HG02763 (cell line): ENCODE data around the gene SIGMAR1.
"Not testable (repeated sequence)": the region's sequence is repeated elsewhere in the genome, so short reads cannot be mapped to it uniquely, and the experiment has no call there.

Experiments
- ATAC-seq: cut with Tn5 transposase; IDR thresholded peaks from one replicate; pipeline ENCODE4 v1.9.1; 2021; ENCODE audit warnings: mild to moderate bottlenecking, moderate library complexity; ENCODE audit not compliant: unreplicated experiment

SIGMAR1 gene

DNA sequence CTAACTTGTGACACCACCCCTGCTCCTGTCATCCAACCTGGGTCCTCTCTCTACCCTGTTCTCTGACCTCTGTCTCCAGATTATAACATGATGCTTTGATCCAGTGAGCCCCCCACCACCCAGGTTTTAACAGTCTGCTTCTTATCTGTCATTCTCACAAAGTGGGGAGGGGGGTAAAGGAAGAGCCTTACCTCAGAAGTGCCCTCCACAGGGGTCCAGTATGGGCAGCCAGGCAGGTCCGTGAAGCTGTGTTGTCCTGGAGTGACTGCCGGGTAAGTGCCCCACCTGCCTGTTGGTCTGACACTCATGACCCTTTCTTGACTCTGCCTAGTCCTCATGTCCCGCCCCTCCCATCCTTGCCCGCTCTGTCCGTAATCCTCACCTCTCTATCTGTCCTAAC, 17.8 kb upstream of the SIGMAR1 start:
- no peak for ATAC-seq

DNA sequence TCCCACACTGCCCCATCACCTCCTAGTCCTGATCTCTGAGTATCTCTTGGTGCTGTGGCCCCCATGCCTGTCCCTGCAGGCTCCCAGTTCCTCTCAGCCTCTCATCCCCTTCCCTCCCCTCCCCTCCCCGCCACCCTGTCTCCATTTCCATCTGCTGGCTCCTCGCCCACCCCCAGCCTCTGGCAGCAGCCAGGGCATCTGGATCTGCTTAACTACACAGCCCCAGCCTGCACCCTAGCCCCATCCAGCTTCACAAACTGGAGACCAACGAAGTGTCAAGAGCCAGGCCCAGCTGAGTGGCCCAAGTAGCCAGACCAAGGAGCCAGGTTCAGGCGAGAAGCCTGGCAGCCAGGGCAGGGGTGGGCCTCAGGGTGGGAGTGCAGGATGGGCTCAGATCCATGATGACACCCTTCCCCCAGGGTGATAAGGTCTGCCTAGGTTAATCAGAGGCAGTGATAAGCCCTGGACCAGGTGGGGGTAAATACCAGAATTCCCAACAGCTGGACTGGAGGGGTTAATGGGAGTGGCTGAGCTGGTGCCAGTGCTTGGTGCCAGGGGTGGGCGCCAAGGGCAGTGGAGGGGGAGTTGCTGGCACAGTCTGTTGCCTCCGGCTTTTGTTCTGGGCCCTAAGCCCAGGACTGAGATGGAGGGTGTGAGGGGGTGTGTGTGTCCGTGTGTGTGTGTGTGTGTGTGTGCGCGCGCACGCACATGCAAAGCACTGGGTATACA, 16.9 kb upstream of the SIGMAR1 start:
- ATAC-seq = no peak

DNA sequence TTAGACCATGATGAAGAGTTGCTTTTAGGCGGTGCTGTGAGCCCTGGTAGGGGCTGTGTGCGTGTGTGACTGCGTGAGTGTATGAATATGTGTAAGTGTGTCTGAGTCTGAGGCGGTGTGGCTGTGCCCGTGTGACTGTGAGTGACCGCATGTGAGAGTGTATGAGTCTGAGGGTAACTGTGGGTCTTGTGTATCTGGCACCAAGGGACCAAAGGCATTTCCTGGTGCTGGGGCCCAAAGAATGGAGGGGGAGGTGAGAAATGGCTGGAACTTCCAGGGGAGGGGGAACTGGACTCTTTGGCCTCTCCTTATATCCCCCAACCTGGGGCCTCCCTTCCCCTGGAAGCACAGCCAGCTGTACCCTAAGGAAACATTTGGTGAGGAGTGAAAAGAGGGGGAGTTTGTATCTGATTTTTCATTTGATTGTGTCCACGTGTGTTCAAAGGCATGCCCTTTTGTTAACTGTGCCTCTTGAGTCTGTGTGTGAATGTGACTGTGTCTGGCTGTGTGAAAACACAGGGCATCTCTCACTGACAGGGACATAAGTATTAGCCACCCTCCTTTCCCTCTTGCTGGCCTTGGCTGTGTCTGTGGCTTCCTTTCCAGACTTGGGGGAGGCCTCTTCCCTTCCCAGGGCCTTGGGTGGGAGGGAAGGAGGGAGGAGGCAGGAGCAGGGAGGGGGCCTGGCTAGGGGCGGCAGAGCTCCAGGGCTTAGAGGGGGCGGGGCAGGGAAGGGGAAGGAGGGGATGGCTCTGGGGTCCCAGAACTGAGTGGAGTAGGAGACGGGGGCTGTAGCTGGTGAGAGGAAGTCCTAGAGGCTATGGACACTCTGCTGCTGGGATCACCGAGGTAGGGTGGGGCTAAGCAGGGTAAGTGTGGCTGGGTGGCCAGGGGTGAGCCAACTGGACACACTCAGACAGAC, 15.8 kb upstream of the SIGMAR1 start:
- ATAC-seq = no peak

DNA sequence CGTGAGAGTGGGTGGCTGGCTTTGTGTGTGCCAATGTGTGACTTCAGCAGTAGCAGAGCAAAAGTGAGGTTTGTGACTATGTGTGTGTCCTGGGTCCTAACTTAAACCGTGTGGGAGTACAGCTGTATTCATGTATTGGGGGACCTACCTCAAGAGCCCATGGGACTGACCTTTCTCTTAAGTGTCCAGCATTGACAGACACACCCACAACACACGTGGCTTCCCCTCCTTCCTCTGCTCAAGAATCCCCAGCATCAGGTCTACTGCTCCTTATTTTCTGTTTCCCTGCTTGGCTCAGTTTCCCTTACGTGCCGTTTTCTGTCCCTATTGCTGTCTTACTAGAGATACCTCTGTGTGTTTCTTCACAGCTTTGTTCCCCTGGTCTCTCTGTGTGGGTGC, 15.0 kb upstream of the SIGMAR1 start:
- ATAC-seq = no peak

DNA sequence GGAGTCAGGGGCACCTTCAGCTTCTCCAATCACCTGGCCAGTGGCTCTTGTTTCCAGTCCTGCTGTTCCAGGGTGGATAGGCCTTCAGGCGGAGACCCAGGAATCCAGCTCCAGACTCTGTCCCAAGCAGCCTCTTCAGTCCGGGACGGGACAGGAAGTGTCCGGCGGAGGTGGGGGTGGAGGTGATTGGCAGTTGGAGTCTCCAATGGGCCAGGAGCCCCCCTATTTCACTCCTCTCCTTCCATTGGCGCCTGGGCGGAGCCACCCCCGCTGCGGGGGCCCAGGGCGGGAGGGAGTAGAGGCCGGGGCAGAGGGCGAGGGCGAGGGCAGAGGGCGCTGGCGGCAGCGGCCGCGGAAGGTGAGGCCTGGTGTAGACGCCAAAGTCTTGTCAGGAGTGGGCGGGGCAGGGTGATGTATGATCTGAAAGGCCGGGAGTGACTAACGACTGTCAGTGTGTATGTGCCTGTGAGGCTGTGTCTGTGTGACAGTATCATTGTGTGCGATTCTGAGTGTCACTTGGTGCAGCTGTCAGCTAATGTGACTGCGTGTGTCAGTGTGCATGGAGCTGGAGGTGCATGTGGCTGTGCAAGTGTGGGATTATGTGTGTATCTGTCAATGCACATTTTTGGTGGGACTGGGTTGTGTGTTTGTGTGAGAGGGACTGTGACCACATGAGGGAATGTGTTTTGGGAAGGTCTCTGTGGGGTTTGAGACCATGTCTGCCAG, 14.5 kb upstream of the SIGMAR1 start, which contains the start of gene IL11RA:
IL11RA (plus strand) TSS at position 310 of the 726 bp plus-strand sequence. CDS start 3,033 bp downstream, outside the sequence.
- no peak for ATAC-seq

DNA sequence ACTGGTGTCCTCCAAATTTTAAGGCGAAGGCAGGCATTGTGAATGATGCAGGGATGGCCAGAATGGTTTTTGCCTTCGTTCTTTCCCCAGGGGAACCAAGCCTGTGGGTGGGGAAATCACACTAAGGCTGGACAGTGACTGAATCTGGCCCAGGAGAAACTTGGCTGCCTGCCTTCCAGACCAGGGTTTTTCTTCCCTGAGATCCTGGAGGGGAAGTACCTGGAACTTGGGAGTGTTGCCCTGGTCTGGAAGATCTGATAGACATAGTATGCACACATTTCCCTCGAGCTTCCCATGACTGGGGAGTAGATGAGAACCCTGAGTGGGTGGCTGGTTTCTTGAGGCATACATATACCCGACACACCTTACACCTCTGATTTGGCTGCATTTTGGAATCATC, 13.7 kb upstream of the SIGMAR1 start:
- no peak for ATAC-seq

DNA sequence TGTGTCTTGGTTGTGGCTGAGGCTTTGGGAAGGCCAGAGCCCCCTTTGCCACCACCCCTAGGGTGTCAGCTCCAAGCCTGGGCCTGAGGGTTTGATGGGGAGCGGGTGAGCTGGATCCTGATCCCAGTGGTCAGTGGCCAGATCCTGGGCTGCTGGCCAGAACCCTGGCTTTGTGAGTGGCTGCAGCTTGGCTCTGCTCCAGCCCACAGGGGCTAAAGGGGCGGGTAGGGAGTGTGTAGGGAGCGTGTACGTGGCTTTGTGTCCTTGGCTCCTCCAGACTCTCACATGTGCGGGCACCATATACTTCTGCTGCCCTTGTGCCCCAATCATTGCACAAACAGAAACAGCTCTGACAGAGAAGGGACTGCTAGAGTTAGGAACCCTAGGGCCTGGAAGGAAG, 13.2 kb upstream of the SIGMAR1 start:
- ATAC-seq = no peak

DNA sequence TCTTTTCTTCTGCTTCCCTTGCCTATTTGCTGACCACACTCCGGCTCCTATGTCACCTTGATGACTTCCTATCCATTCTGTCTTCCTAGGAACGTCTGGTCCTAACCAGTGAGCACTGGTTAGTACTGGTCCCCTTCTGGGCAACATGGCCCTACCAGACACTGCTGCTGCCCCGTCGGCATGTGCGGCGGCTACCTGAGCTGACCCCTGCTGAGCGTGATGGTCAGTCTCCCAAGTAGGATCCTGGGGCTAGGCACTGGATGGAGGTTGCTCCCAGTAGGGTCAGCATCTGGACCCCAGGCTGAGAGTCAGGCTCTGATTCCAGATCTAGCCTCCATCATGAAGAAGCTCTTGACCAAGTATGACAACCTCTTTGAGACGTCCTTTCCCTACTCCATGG, 11.1 kb upstream of the SIGMAR1 start:
- ATAC-seq = no peak

DNA sequence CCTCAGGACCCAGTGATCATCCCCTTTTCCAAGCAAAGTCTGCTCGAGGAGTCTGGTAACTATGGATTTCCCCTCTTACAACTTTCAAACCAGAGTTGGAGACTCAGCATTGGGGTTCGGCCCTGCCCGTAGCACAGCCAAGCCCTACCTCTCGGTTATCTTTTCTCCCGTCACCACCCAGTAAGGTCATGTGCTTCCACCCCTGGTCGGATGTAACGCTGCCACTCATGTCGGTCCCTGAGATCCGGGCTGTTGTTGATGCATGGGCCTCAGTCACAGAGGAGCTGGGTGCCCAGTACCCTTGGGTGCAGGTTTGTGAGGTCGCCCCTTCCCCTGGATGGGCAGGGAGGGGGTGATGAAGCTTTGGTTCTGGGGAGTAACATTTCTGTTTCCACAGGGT, 10.1 kb upstream of the SIGMAR1 start:
- no peak for ATAC-seq

DNA sequence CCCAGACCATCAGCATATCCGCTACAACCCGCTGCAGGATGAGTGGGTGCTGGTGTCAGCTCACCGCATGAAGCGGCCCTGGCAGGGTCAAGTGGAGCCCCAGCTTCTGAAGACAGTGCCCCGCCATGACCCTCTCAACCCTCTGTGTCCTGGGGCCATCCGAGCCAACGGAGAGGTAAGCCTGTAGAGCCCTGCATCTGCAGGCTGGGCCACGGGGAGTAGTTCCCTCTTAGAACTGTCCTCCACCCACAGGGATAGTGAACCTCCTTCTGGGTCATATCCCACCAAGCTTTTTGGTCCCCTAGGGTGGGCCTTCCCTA, 9.5 kb upstream of the SIGMAR1 start:
- no peak for ATAC-seq

DNA sequence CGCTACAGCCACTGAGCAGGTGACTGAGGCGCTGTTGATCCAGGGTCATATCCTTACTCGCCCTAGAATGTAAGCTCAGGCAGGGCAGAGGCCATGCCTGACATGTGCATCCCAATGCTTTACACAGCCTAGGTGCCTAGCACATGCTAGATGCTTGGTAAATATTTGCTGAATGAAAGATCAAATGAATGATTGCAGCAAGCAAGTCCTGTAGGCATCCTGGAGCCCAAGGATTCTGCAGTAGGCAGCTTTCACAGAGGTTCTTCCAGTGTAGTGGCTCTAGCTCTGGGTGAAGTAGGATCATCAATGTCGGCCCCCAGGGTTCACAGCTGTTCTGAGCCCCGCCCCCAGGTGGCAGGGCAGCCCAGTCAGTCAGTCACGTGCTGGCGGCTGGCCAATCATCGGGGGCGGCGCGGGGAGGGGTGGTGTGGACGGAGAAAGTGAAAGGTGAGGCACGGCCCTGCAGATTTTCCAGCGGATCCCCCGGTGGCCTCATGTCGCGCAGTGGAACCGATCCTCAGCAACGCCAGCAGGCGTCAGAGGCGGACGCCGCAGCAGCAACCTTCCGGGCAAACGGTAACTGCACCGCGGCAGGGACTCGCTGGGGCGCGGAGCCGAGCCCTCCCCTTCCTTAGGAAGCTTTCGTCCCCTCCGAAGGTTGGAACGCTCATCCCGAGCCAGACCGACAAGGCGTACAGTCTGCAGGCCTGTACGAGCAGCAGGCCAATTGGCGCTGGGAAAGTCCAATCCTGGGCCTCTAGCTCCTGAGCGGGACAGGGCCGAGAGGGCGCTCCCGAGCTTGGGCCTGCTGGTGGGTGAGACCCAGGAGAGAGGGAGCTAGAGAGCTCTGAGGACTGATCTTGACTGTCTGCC, 8.9 kb upstream of the SIGMAR1 start, which contains the start of gene GALT:
GALT (plus strand) TSS at position 465 of the 873 bp plus-strand sequence; CDS start at position 495, 30 bp downstream.
- peak; percentile 80 for ATAC-seq

DNA sequence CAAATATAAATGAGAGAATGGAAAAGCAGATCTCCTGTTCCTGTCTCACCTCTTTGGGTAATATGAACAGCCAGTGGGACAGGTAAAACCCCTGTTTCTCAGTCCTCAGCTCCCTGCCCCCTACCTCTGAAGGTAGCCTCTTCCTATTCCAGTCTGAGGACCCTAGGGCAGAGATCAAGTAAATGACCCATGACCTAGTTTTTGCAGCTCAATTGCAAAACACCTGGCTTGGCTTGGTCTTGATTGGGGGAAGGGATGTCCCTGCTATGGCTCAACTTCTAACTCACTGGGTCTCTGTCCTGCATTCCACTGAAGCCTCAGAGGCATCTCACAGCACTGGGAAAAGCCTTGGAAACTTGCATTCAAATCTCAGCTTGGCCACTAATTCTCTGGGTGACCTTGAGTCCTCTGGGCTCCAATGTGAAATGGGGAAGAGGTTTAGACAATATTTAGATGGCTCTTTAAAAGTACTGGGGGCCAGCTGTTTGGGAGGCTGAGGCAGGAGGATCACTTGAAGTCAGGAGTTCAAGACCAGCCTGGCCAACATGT, 7.3 kb upstream of the SIGMAR1 start:
- no peak for ATAC-seq

DNA sequence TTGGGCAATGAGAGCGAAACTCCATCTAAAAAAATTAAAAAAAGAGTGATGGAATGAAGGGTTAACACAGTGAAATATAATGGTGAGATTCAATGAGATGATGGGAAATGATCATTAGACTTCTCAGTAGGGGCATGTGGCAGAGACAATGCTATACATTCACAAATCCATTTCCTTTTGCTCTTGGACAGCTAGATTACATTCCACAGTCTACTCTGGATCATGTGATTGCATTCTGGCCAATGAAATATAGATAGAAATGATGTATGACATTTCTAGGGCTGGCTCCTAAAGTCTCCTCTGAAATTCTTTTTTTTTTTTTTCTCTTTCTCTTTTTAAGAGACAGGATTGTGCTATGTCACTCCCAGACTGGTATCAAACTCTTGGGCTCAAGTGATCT, 5.1 kb upstream of the SIGMAR1 start:
- no peak for ATAC-seq

DNA sequence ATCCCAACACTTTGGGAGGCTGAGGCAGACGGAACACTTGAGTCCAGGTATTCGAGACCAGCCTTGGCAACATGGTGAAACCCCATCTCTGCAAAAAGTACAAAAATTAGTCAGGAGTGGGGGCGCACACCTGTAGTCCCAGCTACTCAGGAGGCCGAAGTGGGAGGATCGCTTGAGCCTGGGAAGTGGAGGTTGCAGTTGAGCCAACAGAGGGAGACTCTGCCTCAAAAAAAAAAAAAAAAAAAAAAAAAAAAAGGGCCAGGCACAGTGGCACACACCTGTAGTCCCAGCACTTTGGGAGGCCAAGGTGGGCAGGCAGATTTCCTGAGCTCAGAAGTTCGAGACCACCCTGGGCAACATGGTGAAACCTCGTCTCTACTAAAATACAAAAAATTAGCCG, 1.7 kb upstream of the SIGMAR1 start:
- ATAC-seq = not testable (repeated sequence)

DNA sequence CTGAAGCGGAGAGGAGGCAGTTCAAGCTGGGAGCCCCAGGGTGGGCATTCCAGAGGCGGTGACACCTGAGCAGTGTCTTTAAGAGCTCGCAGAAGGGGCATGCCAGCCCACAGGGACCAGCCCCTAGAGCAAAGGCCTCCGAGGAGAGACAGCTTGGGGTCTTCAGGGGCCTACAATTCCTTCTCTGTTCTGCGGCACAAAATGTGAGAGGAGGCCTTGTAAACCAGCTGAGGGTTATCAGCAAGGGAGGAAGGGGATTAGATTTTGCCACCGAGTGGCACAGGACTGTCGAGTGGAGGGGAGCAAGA, 505 bp upstream of the SIGMAR1 start:
- ATAC-seq = no peak

DNA sequence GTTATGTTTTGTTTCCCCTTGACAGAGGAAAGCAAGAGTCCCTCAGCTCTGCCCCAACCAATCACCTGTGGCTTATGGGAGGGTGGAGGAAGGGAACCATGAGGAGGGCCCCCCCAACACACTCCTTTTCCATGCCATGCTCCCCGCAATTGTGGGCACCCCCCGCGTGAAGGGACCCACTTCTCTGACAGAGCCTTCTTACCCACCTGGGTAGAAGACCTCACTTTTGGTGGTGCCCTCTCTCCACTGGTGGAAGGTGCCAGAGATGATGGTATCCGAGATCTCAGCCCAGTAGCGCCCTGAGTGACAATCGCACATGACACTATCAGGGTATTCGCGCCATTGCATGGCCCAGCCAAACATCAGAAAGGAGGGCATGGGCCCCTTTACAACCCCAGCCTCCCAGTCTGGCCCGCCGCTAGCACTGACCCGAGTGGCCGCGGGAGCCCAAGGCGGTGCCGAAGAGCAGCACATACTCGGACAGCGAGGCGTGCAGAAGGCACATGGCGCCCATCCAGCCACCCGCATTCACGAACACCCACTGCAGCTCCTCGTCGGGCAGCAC, 714 bp downstream of the SIGMAR1 start:
- ATAC-seq = no peak

DNA sequence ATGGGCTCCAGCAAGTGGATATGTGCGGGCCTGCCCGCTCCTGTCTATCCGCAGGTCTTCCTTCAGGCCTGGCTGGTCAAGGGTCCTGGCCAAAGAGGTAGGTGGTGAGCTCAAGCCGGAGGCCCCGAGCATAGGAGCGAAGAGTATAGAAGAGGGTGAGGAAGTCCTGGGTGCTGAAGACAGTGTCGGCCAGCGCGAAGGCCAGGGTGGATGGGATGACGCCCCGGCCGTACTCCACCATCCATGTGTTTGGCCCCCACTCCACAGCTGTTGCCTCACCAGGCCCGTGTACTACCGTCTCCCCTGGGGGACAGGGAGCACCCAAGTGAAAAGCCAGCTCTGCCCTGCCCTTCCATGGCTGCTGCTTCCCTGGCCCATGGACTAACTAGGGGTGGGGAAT, 2.0 kb downstream of the SIGMAR1 start:
- no peak for ATAC-seq

DNA sequence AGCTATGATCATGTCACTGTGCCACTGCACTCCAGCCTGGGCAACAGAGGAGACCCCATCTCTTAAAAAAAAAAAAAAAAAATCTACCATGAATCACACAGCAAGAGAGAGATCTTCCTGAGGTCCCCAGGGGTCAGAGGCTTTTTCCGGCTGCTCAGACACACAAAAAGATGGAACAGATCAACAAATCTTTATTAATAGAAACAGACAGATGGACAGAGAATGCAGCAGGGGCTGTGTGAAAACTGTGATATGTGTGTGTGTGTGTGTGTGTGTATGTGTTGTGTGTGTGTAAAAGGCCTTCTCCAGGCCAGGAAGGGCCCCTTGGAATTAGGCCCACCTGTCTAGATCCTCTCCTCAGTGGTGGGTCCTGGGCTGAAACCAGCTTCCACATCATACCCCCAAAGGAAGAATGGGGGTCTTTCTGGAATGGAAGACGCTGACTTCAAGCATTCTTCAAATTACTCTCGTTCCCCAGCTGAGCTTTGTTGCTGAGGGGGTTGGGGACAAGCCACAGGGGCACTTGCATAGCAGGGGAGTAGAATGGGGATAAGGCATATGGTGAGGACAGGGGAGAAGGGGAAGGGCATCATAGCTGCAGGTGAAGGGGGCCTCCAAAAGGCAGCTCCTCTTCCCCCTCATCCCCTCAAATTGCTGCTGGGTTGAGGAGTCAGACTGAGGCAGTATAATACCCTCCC, 2.9 kb downstream of the SIGMAR1 start:
- no peak for ATAC-seq

DNA sequence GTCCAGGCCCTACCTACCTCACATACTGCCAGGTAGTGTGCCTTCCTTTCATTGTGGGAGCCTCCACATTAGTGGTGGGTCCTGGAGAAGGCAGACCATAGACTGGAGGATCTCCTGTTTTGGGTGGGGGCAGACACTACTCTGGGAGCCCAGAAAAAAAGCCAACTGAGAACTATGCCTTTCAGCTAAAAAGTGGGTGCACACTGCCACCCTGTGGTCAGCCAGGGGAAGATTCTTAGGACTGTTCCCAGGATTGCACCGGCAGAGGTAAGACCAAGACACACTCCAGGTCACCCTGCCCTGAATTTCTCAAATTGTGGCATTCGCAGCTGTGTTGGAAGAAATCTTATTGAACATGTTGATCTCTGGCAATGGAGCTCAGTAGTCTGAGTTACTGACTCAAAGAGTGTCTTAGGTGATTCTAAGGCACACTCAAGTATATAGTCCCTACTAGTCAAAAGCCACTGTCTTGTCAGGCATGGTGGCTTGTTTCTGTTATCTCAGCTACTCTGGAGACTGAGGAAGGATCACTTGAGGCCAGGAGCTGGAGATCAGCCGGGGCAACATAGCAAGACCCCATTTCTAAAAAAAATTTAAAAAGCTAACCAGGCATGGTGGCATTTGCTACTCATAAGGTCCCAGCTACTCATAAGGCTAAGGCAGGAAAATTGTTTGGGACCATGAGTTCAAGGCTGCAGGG, 3.6 kb downstream of the SIGMAR1 start:
- ATAC-seq = no peak
